SU-DHL-6 (cell line): ENCODE results near the gene ST8SIA2.

ENCODE experiments used
- H2AFZ ChIP-seq: fragments of 200-600 bp; sonication (generic); 2 replicates; pipeline ENCODE4 v1.6.1; 2014; ENCODE audit warnings: low read depth, mild to moderate bottlenecking, moderate library complexity, mixed read lengths, antibody characterized with exemption, low read length; ENCODE audit not compliant: severe bottlenecking
- H3F3A ChIP-seq: fragments of 200-600 bp; shearing (Covaris generic); 2 replicates; pipeline ENCODE4 v1.6.0; 2016; ENCODE audit warnings: antibody characterized with exemption, mild to moderate bottlenecking; ENCODE audit not compliant: insufficient read depth
- H3K27ac ChIP-seq: fragments of 200-600 bp; sonication (generic); 2 replicates; pipeline ENCODE4 v1.5.1; 2016; ENCODE audit warnings: low read depth, mild to moderate bottlenecking, low read length, moderate library complexity, mixed read lengths
- H3K27me3 ChIP-seq: fragments of 200-600 bp; sonication (generic), shearing (Covaris generic); 2 replicates; pipeline ENCODE4 v1.6.0; 2014; ENCODE audit warnings: mild to moderate bottlenecking, low read length
- H3K36me3 ChIP-seq: fragments of 200-600 bp; sonication (generic); 2 replicates; pipeline ENCODE4 v1.6.1; 2014; ENCODE audit warnings: mild to moderate bottlenecking, low read length, mixed read lengths
- H3K4me2 ChIP-seq: fragments of 300-600, 200-600 bp; shearing (Covaris generic), sonication (generic); 2 replicates; pipeline ENCODE4 v1.6.0; 2014; ENCODE audit warnings: low read length, low read depth, mild to moderate bottlenecking; ENCODE audit not compliant: poor library complexity, severe bottlenecking
- H3K4me3 ChIP-seq: fragments of 200-600 bp; sonication (generic); 2 replicates; pipeline ENCODE4 v1.5.1; 2014; ENCODE audit warnings: antibody characterized with exemption, low read length, mild to moderate bottlenecking, mixed read lengths; ENCODE audit not compliant: insufficient read depth, poor library complexity, severe bottlenecking
- H3K79me2 ChIP-seq: fragments of 200-600 bp; sonication (generic); 2 replicates; pipeline ENCODE4 v1.6.1; 2014; ENCODE audit warnings: mild to moderate bottlenecking, low read length, moderate library complexity; ENCODE audit not compliant: insufficient read depth
- H3K9ac ChIP-seq: fragments of 200-600 bp; sonication (generic); 2 replicates; pipeline ENCODE4 v1.7.0; 2014; ENCODE audit warnings: mild to moderate bottlenecking, low read length
- H3K9me2 ChIP-seq: fragments of 200-600 bp; sonication (generic); replicated peaks from 2 replicates; pipeline ENCODE4 v1.6.1; 2014; ENCODE audit warnings: low read length; ENCODE audit not compliant: insufficient read depth
- H3K9me3 ChIP-seq: fragments of 200-600 bp; sonication (generic); 2 replicates; pipeline ENCODE4 v1.6.1; 2014; ENCODE audit warnings: low read length, mixed read lengths; ENCODE audit not compliant: insufficient read depth
- H4K20me1 ChIP-seq: fragments of 200-600 bp; sonication (generic); 2 replicates; pipeline ENCODE4 v1.6.1; 2014; ENCODE audit warnings: low read depth, mild to moderate bottlenecking, antibody characterized with exemption, low read length, moderate library complexity, mixed read lengths
- CTCF ChIP-seq: fragments of 200-600 bp; sonication (generic); IDR thresholded peaks from one replicate; pipeline ENCODE4 v1.5.1; 2017; ENCODE audit warnings: antibody characterized with exemption, mild to moderate bottlenecking, low read length, moderate library complexity; ENCODE audit not compliant: insufficient read depth, poor library complexity, severe bottlenecking
- EZH2phosphoT487 ChIP-seq: fragments of 200-600 bp; sonication (generic), shearing (Covaris generic); conservative IDR thresholded peaks from 2 replicates; pipeline ENCODE4 v1.6.1; 2018; ENCODE audit warnings: mild to moderate bottlenecking, antibody characterized with exemption, low read length, moderate library complexity, mixed read lengths

The ST8SIA2 gene

GRCh38 chr15:92429378-92430068 lies 35.8 kb downstream of the ST8SIA2 start:
- Histone ChIP-seq H3K79me2 (no peaks in the 10 kb centered on the region), H4K20me1 (no peaks in the 10 kb centered on the region), H3K9me3 (no peaks in the 10 kb centered on the region), H3K9ac (no peak overlapping the region), H3K4me2 (no peak overlapping the region), H3K4me3 (no peak overlapping the region), H3F3A (no peaks in the 10 kb centered on the region), H2AFZ (no peak overlapping the region), H3K36me3 (no peaks in the 10 kb centered on the region), H3K27me3 (no peaks in the 10 kb centered on the region), H3K27ac (no peak overlapping the region), H3K9me2 (no peaks in the 10 kb centered on the region)
- TF ChIP-seq EZH2phosphoT487 (no peak), CTCF (no peak)

GRCh38 chr15:92430069-92430440 lies 36.4 kb downstream of the ST8SIA2 start:
- H3K27me3 ChIP-seq = no peaks in the 10 kb centered on the region
- TF ChIP-seq EZH2phosphoT487 (no peak), CTCF (no peak)
- no peak overlapping the region for H3K27ac ChIP-seq
- H3K9ac ChIP-seq = no peak overlapping the region
- H3K4me3 ChIP-seq = no peak overlapping the region
- H2AFZ ChIP-seq = no peak overlapping the region
- H3F3A ChIP-seq = no peaks in the 10 kb centered on the region
- no peak overlapping the region for H3K4me2 ChIP-seq
- H4K20me1 ChIP-seq = no peaks in the 10 kb centered on the region
- no peaks in the 10 kb centered on the region for H3K9me2 ChIP-seq
- H3K79me2 ChIP-seq = no peaks in the 10 kb centered on the region
- H3K9me3 ChIP-seq = no peaks in the 10 kb centered on the region
- H3K36me3 ChIP-seq = no peaks in the 10 kb centered on the region

- no peak overlapping the region for H3K4me3 ChIP-seq
- no peaks in the 10 kb centered on the region for H3K27me3 ChIP-seq
- no peaks in the 10 kb centered on the region for H3K79me2 ChIP-seq
- H3F3A ChIP-seq = no peaks in the 10 kb centered on the region
- H4K20me1 ChIP-seq = no peaks in the 10 kb centered on the region
- no peak for TF ChIP-seq CTCF
- TF ChIP-seq EZH2phosphoT487 = no peak
- H3K4me2 ChIP-seq = no peak overlapping the region
- no peak overlapping the region for H3K27ac ChIP-seq
- no peaks in the 10 kb centered on the region for H3K36me3 ChIP-seq
- H2AFZ ChIP-seq = no peak overlapping the region
- no peak overlapping the region for H3K9ac ChIP-seq
- H3K9me2 ChIP-seq = no peaks in the 10 kb centered on the region
- H3K9me3 ChIP-seq = no peaks in the 10 kb centered on the region
Measured at GRCh38 chr15:92435145-92435544, 41.5 kb downstream of the ST8SIA2 start.
